Measurements from ENCODE around the gene RAB23.

GRCh38 chr6:57261926-57262325 lies 39.8 kb upstream of the RAB23 start:
- TF ChIP-seq CTCF (IDR thresholded peaks at IDR 0.05; ENCODE audit: low read length) (no peak), EZH2 (IDR thresholded peaks at IDR 0.05; ENCODE audit: borderline replicate concordance, low read length) (no peak)

Measured in OCI-LY1 (cell line).